Kidney (tissue), 14 donors: ENCODE results near the gene RXRG. TPM values are rescaled to one million over a fixed set of nuclear protein-coding genes. Genes with fewer than 3 reads are reported as not detected.
A peak's percentile ranks its signal among the peaks of the same experiment; 100 is the strongest.

Experiments
- DNase-seq, 5 donors: peaks; one replicate each; pipeline ENCODE4 v3.0.0-alpha.2; 2013 to 2020
- FAIRE-seq: peaks from 2 replicates; lab custom pipeline; 2012; peaks lifted over from hg19 to GRCh38; lab: Jason Lieb, UNC
- H3K27ac ChIP-seq, 2 donors: one replicate each; pipeline ENCODE4 v1.7.0; 2013; ENCODE audit warnings: low read depth in 2 of 2, low read length in 2 of 2, inconsistent platforms in 1 of 2
- H3K27me3 ChIP-seq: one replicate; pipeline ENCODE4 v1.7.1; 2013; ENCODE audit warnings: low read length, inconsistent platforms; ENCODE audit not compliant: control insufficient read depth, insufficient read depth
- H3K36me3 ChIP-seq, 3 donors: one replicate each; pipeline versions ENCODE4 v1.7.0 to v1.7.1; 2013; ENCODE audit warnings: low read length in 3 of 3, control low read depth in 1 of 3, inconsistent platforms in 1 of 3; ENCODE audit not compliant: insufficient read depth in 3 of 3, control insufficient read depth in 2 of 3
- H3K4me1 ChIP-seq, 3 donors: one replicate each; pipeline versions ENCODE4 v1.7.0 to v1.7.1; 2013; ENCODE audit warnings: low read length in 3 of 3, inconsistent platforms in 1 of 3, low read depth in 1 of 3; ENCODE audit not compliant: control insufficient read depth in 2 of 3, insufficient read depth in 2 of 3
- H3K4me3 ChIP-seq, 3 donors: one replicate each; pipeline versions ENCODE4 v1.7.0 to v1.8.1; 2013; ENCODE audit warnings: low read length in 3 of 3, control low read depth in 1 of 3, inconsistent platforms in 1 of 3
- H3K9ac ChIP-seq, 3 donors: one replicate each; pipeline versions ENCODE4 v1.7.0 to v1.7.1; 2013; ENCODE audit warnings: low read length in 3 of 3, control low read depth in 1 of 3, inconsistent platforms in 1 of 3
- H3K9me3 ChIP-seq, 3 donors: one replicate each; pipeline versions ENCODE4 v1.7.0 to v1.7.1; 2013; ENCODE audit warnings: low read length in 3 of 3, control low read depth in 1 of 3, inconsistent platforms in 1 of 3; ENCODE audit not compliant: control insufficient read depth in 2 of 3, insufficient read depth in 1 of 3
- intact Hi-C: fragments of 100-400 bp; cut with DNase I; formaldehyde crosslinking; loops from one replicate; pipeline ENCODE4 v1.11.1; 2022
- polyA plus RNA-seq: library from polyadenylated mRNA; stranded (reverse); fragments of 350-450 nt; fragmentation: Illumina TruSeq; extraction: RNeasy Lipid Tissue Mini Kit (QIAGEN cat#74804); gene quantifications from one replicate; pipeline ENCODE4 v1.2.3, GENCODE V29; 2014; ENCODE audit warnings: low read depth, low replicate concordance; ENCODE audit not compliant: insufficient read depth
- total RNA-seq: library from RNA; stranded (reverse); fragmentation: NEBNext Ultra II Directional; extraction: Animal tissue kit (Norgen Biotek cat#: 25700); gene quantifications from one replicate; pipeline ENCODE4 v1.2.1, GENCODE V29; 2021
- TF ChIP-seq, protein P1 (sequence below): IDR thresholded peaks from 3 replicates; pipeline ENCODE4 v1.5.1; 2012; ENCODE audit warnings: mild to moderate bottlenecking, moderate library complexity, borderline replicate concordance; ENCODE audit not compliant: insufficient read depth; ENCODE audit errors: extremely low read depth
- donor health status: control.
- donor health status: control.
- donor health status: control.
- donor health status: control.
- donor health status: control.
- donor health status: DM: yes; HTN: yes; CAD: no.
- donor health status: Normal renal cell carcinoma (clear cell type).

RXRG gene
- total and polyA plus RNA-seq, 2 donors from 2014 or later: 0.39 to 0.44 TPM

DNA sequence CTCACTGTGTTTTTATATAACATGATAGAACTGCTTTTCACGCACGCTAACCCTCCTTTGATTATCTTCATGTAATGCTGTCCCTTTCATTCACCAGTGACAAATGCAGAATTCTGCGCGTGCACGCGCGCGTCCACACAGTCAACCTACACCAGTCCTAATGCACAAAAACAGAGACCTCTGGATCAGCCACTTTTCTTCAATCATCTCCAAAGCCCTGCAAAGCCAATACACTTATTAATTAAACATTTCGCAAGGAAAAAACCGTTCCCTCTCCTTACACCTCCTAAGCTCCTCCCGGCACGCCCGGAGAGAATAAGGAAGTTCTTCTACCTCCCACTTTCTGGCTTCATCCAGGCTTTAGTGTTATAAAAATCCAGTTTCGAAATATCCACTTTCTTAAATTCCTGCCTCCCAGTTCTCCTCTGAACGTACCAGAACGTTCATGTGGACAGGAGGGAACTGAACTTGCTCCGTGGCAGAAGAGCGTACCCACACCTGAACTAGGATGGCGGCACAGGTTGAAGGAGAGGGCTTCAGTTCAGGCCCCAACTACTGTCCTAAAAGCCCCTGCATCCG lies 93.0 kb downstream of the RXRG start:
- Histone ChIP-seq H3K27me3 (peaks cover 77% of the 10 kb centered on the region), H3K9me3 (no peaks in the 10 kb centered on the region), H3K27ac (no peak overlapping the region), H3K9ac (no peak overlapping the region), H3K36me3 (no peaks in the 10 kb centered on the region), H3K4me3 (no peak overlapping the region), H3K4me1 (peaks cover 0 to 8% (median 0%) of the 10 kb centered on the region in 3 donors)
- TF ChIP-seq, protein P1, sequence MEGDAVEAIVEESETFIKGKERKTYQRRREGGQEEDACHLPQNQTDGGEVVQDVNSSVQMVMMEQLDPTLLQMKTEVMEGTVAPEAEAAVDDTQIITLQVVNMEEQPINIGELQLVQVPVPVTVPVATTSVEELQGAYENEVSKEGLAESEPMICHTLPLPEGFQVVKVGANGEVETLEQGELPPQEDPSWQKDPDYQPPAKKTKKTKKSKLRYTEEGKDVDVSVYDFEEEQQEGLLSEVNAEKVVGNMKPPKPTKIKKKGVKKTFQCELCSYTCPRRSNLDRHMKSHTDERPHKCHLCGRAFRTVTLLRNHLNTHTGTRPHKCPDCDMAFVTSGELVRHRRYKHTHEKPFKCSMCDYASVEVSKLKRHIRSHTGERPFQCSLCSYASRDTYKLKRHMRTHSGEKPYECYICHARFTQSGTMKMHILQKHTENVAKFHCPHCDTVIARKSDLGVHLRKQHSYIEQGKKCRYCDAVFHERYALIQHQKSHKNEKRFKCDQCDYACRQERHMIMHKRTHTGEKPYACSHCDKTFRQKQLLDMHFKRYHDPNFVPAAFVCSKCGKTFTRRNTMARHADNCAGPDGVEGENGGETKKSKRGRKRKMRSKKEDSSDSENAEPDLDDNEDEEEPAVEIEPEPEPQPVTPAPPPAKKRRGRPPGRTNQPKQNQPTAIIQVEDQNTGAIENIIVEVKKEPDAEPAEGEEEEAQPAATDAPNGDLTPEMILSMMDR: no peak
- FAIRE-seq: no peak
- peak in 2 of 5 donors; percentile 12 to 38 for DNase-seq
- intact Hi-C loops: no loop called here

Other genes starting within 250 kb of the RXRG start
- not detected for gene LMX1A, start 88.4 kb downstream of the RXRG start, total RNA-seq
- not detected for gene LMX1A, start 88.4 kb downstream of the RXRG start, polyA plus RNA-seq
- gene LRRC52, start 98.9 kb upstream of the RXRG start, total RNA-seq: not detected
- gene LRRC52, start 98.9 kb upstream of the RXRG start, polyA plus RNA-seq: 0.58 TPM
- 296 TPM for gene MGST3, start 186.1 kb upstream of the RXRG start, total RNA-seq
- 545 TPM for gene MGST3, start 186.1 kb upstream of the RXRG start, polyA plus RNA-seq